GM19240 (cell line): ENCODE data around the gene LRRC45.
A peak's percentile ranks its signal among the peaks of the same experiment; 100 is the strongest.

ENCODE experiments used
- DNase-seq: peaks from one replicate; pipeline ENCODE4 v3.0.0; 2011; ENCODE audit warnings: low spot score; ENCODE audit not compliant: insufficient read length

The LRRC45 gene

GRCh38 chr17:82050152-82050760, 27.2 kb downstream of the LRRC45 start:
- no peak for DNase-seq

DNA sequence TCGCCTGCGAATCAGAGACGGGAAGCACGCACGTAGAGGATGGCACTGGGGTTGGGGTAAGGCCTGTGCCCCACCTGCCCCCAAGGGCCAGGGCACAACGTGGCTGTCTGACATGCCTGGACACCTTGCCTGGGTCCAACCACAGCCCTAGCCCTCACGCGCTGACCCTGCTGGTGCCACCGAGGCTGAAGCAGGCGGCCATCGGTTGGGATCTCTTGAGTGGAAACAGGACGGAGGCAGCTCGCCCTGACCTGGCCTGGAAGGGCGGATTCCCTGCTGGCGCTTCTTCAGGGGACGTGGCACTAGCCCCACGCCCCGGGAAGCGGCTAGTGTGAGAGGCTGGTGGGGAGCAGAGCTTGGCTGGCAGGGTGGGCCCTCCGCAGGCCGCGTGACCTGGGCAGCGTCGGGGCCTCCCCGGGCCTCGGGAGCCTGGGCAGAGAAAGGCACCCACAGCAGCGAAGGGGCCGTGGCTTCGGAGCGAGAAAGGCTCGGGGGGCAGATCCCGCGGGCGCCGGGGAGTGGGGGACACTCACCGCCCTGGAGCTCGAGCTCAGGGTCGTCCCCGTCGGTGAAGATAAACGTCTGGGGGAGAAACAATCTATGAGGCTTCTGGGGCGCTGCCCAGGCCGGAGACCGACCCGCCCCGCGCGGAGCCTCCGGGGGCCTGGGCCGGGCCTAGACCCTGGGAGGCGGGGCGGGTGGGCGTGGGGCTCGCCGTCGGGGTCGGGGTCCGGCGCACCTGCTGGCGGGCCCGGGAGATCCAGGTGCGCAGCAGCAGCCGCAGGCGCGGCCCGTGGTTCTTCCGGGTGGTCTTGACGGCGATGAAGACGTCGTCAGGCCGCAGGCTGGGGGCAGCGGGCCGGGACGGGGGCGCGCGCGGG, 27.9 kb downstream of the LRRC45 start:
- no peak for DNase-seq

- DNase-seq = peak; percentile 95
Observed at GRCh38 chr17:82051776-82052637, 28.9 kb downstream of the LRRC45 start, which contains the start of the genes GPS1 and RFNG. GPS1 (plus strand) TSS chr17:82051898; CDS start chr17:82051932, 34 bp downstream. RFNG (minus strand) TSS chr17:82051811; CDS start chr17:82051766, 45 bp downstream.

GRCh38 chr17:82052638-82053059, 29.5 kb downstream of the LRRC45 start:
- DNase-seq = no peak

- DNase-seq = no peak
Observed at GRCh38 chr17:82053130-82053529, 30.0 kb downstream of the LRRC45 start.

DNA sequence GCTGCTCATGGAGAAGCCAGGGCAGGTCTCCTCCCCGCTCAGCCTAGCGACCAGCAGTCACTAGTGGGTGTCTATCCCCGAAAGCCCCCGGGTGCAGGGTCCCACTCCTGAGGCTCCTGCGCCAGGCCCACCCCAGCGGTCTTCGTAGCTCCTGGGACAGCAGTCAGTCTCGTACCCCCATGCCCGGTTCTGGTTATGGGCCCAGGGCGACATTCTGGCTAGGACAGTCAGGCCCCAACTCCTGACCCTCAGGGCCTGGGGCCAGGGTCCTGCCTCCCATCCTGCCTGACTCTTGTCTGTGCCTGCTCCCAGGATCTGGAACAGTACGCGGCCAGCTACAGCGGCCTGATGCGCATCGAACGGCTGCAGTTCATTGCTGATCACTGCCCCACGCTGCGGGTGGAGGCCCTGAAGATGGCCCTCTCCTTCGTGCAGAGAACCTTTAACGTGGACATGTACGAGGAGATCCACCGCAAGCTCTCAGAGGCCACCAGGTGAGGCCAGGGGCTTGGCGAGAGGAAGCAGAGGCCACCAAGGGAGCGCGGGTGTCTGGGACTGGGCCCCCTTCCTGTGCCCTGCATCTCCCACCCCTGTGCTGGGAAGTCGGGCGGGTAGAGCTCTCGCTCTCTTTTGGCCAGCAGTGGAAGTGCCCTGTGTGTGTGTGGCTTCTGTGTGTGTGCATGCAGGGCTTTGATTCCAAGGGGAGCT, 30.6 kb downstream of the LRRC45 start:
- DNase-seq = no peak

DNA sequence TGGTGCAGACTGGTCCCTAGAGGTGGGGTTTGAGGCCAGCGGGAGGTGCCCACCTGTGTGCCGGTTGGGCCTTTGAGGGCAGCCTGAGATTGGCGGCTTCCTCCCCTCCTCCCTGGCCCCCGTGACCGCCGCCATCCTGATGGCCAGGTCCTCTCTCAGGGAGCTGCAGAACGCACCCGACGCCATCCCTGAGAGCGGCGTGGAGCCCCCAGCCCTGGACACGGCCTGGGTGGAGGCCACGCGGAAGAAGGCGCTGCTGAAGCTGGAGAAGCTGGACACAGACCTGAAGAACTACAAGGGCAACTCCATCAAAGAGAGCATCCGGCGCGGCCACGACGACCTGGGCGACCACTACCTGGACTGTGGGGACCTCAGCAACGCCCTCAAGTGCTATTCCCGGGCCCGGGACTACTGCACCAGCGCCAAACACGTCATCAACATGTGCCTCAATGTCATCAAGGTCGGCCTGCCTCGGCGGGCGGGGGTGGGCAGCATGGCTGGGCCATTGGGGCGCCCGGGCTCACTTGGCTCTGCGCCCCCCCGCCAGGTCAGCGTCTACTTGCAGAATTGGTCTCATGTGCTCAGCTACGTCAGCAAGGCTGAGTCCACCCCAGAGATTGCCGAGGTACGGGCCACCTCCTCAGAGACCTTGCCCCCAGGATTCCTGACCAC, 31.4 kb downstream of the LRRC45 start:
- DNase-seq = no peak

DNA sequence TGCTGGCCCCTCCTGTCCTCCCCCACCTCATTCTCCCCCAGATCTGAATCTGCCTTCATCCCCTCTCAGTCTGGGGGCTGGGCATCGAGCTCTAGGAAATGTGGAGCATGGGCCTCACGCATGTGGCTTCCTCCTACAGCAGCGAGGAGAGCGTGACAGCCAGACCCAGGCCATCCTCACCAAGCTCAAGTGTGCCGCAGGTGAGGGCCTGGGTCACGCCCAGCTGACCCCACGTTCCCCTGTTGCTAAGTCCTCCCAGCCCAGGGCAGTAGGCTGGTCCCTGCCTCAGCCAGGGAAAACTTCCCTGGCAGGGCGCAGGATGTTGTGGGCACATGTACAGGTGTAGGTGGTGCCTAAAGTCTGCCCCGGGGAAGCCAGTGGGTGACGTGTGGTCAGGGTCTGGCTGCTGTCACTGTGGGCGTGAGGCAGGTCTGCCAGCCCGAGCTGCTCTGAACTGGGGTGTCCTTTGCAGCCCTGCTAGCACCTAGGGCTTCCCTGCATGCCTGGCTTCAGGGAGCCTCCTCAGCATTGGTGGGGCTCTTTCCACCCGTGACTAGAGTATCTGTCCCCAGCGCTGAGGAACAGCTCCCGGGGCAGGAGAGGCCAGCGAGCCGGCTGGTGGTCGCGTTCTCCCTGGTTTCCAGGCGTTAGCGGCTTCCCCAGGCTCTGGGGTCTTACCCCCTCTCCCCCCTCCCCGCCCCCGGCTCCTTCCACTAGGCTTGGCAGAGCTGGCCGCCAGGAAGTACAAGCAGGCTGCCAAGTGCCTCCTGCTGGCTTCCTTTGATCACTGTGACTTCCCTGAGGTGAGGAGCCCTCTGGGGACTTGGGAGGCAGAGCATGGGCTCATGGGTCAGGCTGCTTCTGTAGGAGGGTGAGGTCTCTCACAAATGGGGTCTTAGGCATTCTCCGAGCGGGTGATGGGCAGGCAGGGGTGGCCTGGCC, 32.2 kb downstream of the LRRC45 start:
- no peak for DNase-seq

GRCh38 chr17:82055965-82056728, 33.0 kb downstream of the LRRC45 start:
- no peak for DNase-seq

DNA sequence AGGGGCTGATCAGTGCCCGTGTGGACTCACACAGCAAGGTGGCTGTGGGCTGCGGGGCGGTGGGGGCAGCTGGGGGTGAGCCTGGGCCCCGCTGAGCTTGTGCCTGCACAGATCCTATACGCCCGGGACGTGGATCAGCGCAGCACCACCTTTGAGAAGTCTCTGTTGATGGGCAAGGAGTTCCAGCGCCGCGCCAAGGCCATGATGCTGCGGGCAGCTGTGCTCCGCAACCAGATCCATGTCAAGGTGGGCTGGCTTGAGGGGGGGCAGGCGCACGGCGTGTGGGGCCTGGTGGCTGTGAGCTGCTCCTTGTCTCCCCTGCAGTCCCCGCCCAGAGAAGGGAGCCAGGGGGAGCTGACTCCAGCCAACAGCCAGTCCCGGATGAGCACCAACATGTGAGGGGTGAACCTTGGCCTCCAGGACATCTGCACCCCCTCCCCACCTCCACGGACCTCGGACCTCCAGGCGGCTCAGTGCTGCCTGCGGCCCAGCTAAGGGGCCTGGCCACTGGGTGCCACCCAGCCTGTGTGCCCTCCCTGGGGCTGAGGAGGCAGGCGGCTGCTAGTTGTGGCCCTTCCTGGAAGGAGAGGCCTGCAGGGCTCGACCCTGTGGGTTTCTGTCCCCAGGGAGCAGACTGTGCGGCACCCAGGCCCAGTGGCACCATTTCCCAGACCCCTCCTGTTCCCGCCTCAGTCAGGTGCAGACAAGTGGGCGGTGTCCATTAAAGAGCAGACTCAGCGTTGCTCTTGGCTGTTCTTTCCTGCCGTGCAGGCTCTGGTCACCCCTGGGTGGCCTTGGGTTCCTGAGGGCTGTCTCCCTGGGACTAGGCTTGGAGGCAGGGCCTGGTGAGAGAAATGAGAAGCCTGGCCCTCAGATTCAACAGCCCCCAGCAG, 33.9 kb downstream of the LRRC45 start:
- DNase-seq = no peak

GRCh38 chr17:82058230-82058854, 35.2 kb downstream of the LRRC45 start:
- DNase-seq = no peak

DNA sequence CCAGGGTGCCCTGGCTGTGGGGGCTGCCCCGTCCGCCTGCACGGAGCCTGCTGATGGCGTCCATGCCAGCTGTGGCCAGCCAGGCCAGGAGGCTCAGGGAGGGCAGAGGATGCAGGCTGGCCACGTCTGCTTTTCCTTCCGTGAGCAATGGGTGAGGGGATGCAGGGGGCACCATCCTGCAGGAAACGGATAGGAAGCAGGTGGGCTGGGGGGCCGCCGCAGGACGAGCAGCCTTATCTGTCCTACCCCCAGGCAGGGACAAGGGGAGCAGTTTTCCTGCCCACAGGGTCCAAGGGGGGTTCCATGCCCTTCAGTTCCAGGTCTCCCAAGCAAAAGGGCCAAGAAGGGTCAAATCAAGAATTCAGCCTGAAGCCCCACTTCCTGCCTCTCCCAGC, 35.7 kb downstream of the LRRC45 start:
- DNase-seq = no peak

DNA sequence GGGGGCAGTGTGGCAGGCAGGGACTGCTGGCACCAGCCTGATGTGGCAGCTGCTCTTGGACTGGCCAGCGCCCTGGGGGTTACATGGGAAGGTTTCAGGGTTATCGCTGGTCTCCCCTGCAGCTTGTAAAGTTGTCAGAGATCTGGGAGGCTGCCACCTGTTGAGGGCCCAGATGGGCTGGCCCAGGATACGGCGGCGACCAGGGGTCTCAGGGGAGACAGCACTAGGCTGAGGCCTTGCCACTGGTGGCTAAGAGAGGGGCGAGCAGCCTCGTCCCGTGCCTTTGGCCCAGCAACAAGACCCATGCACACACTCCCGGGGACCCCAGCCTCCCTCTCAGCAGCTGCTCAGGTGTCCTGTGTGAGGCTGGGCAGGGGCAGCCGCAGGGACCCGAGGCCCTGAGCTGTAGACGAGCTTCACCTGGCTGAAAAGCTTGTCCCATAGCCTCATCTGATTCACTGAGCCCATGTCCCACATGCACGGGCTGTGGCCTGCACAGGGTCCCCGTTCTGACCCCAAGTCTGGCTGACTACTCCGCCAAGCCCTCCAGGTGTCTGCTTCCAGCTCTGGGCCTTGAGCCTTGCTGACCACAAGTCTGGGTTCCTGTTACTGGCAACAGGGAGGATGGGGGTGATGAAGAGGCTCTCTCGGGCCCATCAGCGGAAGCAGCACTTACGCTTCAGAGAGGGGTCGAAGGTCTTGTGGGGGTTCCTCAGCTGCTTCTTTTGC, 36.3 kb downstream of the LRRC45 start:
- DNase-seq = no peak

DNA sequence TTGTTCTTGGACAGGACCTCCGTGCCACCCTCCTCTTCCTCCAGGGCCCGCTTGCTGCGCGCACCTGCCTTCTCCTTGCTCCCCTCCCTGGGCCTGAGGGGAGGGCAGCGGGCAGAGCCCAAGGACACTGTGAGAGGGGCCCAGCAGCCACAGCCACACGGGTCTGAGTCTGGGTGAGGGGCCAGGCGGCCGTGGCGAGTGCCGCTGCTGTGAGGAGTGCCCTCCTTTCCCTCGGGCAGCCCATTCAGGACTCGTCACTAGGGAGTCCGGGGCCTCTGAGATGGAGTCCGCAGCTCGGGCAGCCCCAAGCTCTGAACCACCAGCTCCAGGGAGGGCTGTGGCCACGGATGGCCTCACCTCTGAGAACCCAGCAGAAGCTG, 36.9 kb downstream of the LRRC45 start:
- DNase-seq = no peak

- DNase-seq = no peak
Observed at GRCh38 chr17:82060614-82061013, 37.5 kb downstream of the LRRC45 start.
